ENCODE measurements around the gene TADA3.

TADA3 gene

GRCh38 chr3:9809615-9810432, 17.6 kb upstream of the TADA3 start, which contains the start of gene TTLL3:
TSS of gene TTLL3 (plus strand) at chr3:9810262. CDS start at chr3:9810662, 400 bp downstream.
- no peak for DNase-seq

- no peak for DNase-seq
These were observed 17.0 kb upstream of the TADA3 start for GRCh38 chr3:9809239-9809614.

GRCh38 chr3:9808345-9809037, 16.2 kb upstream of the TADA3 start:
- no peak for DNase-seq

DNA sequence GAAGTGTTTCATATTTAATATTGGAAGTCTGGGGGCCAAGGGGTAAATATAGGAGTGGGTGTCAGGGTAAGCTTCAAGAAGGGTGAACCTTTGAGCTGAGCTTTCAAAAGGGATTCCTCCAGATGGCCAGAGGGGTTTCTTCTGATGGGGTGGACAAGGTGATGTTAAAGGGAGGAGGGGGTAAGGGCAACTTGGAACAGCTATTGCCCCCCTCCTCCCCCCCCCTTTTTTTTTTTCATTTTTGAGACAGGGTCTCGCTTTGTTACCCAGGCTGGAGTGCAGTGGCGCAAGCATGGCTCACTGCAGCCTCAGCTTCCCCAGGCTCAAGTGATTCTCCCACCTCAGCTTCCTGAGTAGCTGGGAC, 15.7 kb upstream of the TADA3 start:
- DNase-seq, result no peak

- DNase-seq, result no peak
These were observed 14.7 kb upstream of the TADA3 start for GRCh38 chr3:9806688-9807589.

DNA sequence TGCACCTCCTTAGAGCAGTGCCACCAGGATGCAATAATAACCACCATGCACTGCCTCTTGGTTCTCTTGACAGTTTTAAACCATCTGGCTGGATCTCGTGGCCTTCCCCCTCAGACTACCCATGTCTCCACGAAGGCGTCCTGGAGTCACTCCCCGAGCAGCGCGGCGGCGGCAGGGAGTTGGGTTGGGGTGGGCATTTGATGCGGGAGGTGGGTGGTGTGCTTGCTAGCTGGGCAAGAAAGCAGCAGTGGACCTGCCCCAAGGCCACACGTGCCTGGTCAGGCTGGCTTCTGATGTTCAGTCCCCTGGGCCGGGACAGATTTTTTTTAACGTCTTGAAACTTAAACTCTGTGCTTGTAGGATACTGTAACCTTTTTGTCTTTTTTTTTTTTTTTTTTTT, 13.9 kb upstream of the TADA3 start:
- DNase-seq, result no peak

GRCh38 chr3:9804996-9805395, 12.7 kb upstream of the TADA3 start:
- no peak for DNase-seq

GRCh38 chr3:9803494-9803893, 11.2 kb upstream of the TADA3 start:
- no peak for DNase-seq

GRCh38 chr3:9800529-9800928, 8.3 kb upstream of the TADA3 start:
- no peak for DNase-seq

- no peak for DNase-seq
These were observed 5.1 kb upstream of the TADA3 start for GRCh38 chr3:9797196-9797945.

- no peak for DNase-seq
These were observed 2.9 kb upstream of the TADA3 start for GRCh38 chr3:9795207-9795606.

DNA sequence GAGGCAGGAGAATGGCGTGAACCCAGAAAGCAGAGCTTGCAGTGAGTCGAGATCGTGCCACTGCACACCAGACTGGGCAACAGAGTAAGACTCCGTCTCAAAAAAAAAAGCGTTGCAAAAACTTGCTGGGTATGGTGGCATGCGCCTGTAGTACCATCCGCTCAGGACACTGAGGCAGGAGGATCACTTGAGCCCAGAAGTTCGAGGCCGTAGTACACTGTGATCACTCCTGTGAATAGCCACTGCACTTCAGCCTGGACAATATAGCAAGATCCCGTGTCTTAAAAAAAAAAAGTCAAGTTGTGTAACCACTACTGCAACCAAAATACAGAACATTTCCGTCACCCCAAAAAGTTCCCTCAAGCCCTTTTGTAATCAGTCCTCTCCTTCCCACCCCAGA, 2.1 kb upstream of the TADA3 start:
- DNase-seq, result no peak

DNA sequence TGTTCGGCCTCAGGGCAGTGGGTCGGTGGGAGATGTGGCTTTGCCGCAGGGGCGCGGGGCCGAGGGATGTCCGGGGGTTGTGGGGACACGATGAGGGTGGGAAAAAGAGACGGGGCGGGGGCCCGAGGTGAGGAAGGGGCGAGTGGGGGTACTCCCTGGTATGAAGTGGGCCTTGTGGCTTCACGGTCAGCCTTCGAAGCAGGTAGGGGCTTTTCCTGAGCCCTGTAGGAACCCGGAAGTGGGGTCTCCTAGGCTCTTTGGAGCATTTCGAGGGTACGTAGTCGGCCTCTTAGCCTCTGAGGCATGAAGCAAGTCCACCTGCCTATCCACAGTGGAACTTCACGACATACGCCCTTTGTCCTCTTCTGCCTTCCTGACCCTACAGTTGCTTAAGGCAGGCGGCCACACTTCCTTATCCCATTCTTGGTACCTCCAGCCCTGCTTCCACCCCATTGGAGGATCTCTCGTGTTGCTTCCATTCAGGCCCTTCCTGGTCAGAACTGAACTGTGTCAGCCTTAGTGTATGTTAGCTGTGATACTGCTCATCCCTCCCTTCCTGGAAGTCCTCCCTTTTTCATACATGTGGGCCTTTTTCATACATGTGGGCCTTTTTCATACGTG, 998 bp upstream of the TADA3 start:
- DNase-seq, result no peak

DNA sequence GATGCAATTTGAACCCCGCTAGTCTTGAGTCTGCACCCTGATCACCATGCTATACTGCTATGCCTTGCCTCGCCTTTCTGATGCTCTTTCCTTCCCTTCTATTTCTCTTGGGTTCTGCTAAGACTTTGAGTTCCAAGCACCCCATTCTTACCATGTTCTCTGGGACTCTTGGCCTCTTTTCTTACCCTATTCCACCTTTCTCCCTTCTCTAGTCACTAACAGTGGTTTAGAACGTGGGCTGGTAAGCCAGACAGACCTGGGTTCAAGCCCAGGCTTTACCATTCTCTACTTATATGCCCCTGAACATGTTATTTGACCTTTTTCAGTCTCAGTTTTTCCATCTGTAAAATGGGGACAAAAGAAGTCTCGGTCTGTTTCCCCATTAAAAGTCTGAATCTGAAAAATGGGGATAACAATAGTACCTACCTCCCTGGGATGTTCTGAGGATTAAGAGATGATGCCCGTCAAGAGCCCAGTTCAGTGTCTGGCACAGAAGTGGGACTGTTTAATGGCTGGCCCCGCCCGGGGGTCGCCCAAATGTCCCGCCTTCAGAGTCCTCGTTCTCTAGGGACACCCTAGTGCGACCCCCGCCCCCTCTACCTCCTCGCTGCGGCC, 376 bp downstream of the TADA3 start:
- DNase-seq, result no peak

DNA sequence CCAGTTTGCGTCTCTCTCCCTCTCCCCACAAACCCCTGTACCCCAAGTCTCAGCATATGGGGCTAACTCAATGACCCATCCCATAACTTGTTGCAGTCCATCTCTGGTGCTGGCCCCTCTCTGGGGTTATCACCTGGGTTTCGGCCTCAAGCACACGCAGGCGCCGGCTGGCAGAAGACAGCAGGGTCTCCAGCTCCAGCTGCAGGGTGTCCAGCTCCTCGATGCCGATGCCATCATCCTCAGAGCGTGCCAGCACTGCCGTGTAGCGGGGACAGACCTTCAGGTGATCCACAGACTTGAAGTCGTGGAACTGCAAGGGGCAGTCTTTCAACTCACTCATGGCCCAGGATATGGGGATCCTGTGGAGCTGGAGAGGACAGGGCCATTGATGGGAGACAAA, 1.1 kb downstream of the TADA3 start:
- DNase-seq, result no peak

- no peak for DNase-seq
These were observed 4.6 kb downstream of the TADA3 start for GRCh38 chr3:9787714-9788113.

- DNase-seq, result no peak
These were observed 5.2 kb downstream of the TADA3 start for GRCh38 chr3:9786825-9787669.

GRCh38 chr3:9786209-9786739, 6.0 kb downstream of the TADA3 start:
- DNase-seq, result no peak

- DNase-seq, result no peak
These were observed 6.7 kb downstream of the TADA3 start for GRCh38 chr3:9785602-9786001.

- no peak for DNase-seq
These were observed 7.3 kb downstream of the TADA3 start for GRCh38 chr3:9784965-9785364.

DNA sequence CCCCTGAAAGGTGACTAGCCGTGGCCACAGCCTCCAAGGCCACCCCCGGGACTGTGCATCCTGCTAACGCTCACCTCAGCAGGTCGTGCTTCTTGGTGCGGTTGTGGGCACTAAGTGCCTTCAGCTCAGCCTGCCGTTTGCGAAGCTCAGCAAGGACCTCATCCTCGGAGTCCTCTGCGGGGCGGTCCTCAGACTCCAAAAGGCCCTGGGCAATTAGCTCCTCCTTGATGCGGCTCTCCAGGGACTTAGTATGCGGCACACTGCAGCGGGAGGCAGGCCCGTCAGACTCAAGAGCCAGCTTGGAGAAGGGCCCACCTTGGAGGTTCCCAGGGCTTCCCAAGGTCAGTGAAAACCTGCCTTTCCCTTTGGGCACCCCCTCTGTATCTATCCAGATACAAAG, 8.3 kb downstream of the TADA3 start:
- no peak for DNase-seq

All from NCI-H1694 treated with DMSO at 0.1 percent for 48 hours (cell line).